Right cardiac atrium (tissue), 5 donors: ENCODE results near the gene EPS8L3. TPM values are rescaled to one million over a fixed set of nuclear protein-coding genes. Genes with fewer than 3 reads are reported as not detected.
"Not testable (repeated sequence)": the region's sequence is repeated elsewhere in the genome, so short reads cannot be mapped to it uniquely, and the experiment has no call there.

Source experiments
- ATAC-seq, 2 donors: fragments of 200-7000 bp; cut with Tn5 transposase; one replicate each; pipeline versions ENCODE4 v1.8.0 to v1.9.1; 2020; ENCODE audit warnings: moderate library complexity in 2 of 2, mild to moderate bottlenecking in 1 of 2
- DNase-seq, 3 donors: peaks; one replicate each; pipeline ENCODE4 v3.0.0-alpha.2; 2020
- H3K27ac ChIP-seq: one replicate; pipeline ENCODE4 v1.5.1; 2013; ENCODE audit warnings: mild to moderate bottlenecking, low read length, control low read depth, moderate library complexity
- H3K27me3 ChIP-seq: one replicate; pipeline ENCODE4 v1.6.1; 2013; ENCODE audit not compliant: control insufficient read depth, insufficient read depth
- H3K4me1 ChIP-seq: one replicate; pipeline ENCODE4 v1.6.1; 2013; ENCODE audit warnings: low read length; ENCODE audit not compliant: control insufficient read depth, insufficient read depth
- H3K4me3 ChIP-seq: one replicate; pipeline ENCODE4 v1.5.1; 2013; ENCODE audit warnings: low read length, control low read depth
- H3K9me3 ChIP-seq: one replicate; pipeline ENCODE4 v1.6.1; 2013; ENCODE audit warnings: low read length; ENCODE audit not compliant: control insufficient read depth
- WGBS: extraction: QIAGEN DNeasy Blood & Tissue Kit; methylation state at CpG from one replicate; pipeline ENCODE4 v1.1.7; 2013; 5-methylcytosine and 5-hydroxymethylcytosine counted together
- intact Hi-C, 4 donors: fragments of 100-400 bp; cut with DNase I; formaldehyde crosslinking; loops; one replicate each; pipeline versions ENCODE4 v1.11.0 to v1.14.0; 2022 to 2023
- polyA plus RNA-seq: library from polyadenylated mRNA; stranded (reverse); fragments of 200-250 nt; gene quantifications from one replicate; pipeline ENCODE4 v1.2.3, GENCODE V29; 2013
- total RNA-seq, 4 donors: library from RNA; stranded (reverse); fragmentation: NEBNext Ultra II Directional; extraction: Animal tissue kit (Norgen Biotek cat#: 25700); gene quantifications; one replicate each; pipeline ENCODE4 v1.2.1, GENCODE V29; 2021
- donor health status: healthy with polysubstance abuse.
- donor health status: DM: no; HTN: yes; CAD: no.
- donor health status: DM: no; HTN: no; CAD: no.
- donor health status: DM: no; HTN: yes; CAD: no; lungs with severe emphysema.
- donor health status: DM: yes; HTN: yes; CAD: no.

Gene EPS8L3
- total and polyA plus RNA-seq, 5 donors: not detected

DNA sequence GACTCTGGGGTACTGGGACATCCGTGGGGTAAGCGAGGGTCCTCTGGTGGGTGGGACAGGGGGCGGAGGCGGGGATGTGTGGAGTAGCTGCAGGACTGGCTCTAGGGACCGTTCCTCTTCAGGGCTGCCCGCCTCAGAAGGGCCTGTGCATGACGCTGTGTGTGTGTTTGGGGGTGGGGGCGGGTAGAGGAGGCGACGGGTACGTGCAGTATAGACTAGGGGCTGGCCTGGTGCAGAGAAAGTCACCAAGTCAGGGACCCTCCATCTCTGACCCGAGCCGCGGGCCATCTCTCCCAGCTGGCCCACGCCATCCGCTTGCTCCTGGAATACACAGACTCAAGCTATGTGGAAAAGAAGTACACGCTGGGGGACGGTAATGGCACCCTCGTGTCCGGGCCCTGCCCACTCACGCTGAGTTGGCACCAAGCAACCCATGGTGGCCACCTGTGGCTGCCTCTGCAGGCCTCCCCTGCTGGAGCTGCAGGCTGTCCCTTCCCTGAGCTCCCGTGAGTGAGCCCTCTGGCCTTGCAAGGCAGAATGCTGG, 51.3 kb downstream of the EPS8L3 start:
- intact Hi-C loops: no loop called here
- no peaks in the 10 kb centered on the region for H3K9me3 ChIP-seq
- peak; percentile 6 to 44 for ATAC-seq

DNA sequence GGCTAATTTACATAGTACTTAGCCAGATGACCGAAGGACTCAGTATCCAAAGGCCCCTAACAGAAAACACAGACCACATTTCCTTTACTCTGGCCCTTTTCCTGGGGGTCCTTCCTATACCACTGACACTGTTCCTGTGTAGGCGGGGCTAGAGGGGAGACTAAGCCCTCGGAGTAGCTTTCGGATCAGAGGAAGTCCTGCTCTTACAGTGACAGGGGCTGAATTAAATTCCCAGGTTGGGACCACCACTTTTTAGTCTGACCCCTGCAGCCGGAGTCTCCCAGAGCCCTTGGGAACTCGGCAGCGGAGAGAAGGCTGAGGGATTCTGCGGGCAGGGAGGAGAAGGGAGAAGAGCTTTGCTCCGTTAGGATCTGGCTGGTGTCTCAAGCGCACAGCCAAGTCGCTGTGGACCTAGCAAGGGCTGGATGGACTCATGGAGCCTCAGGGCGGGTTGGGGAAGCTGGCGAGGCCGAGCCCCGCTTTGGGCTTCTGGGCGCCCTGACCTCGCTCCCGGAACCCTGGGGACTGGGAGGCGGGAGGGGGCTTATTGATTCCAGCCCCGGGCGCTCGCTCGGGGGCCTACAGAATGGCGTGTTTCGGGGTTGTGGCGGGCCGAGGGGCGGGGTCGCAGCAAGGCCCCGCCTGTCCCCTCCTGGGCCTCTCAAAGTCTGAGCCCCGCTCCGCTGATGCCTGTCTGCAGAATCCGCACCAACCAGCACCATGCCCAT, 52.0 kb downstream of the EPS8L3 start, which contains the start of gene GSTM5:
GSTM5 (plus strand) TSS at position 659 of the 728 bp plus-strand sequence; CDS start at position 721, 62 bp downstream.
- H3K4me1 ChIP-seq, H3K9me3 ChIP-seq, H3K27me3 ChIP-seq, intact Hi-C loops: not testable (repeated sequence)
- peak within 1 kb of the TSS; percentile 26 for H3K4me3 ChIP-seq
- peak; percentile 41 to 82 (median 81) for DNase-seq
- ATAC-seq: peak; percentile 82 to 85
- peak within 1 kb of the TSS; percentile 44 for H3K27ac ChIP-seq
- WGBS: 12% methylated on average over 33 of the region's 33 CpGs

More for the DNA sequence above, 51.3 kb downstream of the EPS8L3 start:
- DNase-seq: peak in 2 of 3 donors; percentile 59 to 65
- no peak overlapping the region for H3K27ac ChIP-seq
- WGBS: 45% methylated on average over 22 of the region's 22 CpGs
- H3K4me1 ChIP-seq: no peaks in the 10 kb centered on the region
- H3K27me3 ChIP-seq: no peaks in the 10 kb centered on the region
- H3K4me3 ChIP-seq: peak overlapping the region; percentile 26

DNA sequence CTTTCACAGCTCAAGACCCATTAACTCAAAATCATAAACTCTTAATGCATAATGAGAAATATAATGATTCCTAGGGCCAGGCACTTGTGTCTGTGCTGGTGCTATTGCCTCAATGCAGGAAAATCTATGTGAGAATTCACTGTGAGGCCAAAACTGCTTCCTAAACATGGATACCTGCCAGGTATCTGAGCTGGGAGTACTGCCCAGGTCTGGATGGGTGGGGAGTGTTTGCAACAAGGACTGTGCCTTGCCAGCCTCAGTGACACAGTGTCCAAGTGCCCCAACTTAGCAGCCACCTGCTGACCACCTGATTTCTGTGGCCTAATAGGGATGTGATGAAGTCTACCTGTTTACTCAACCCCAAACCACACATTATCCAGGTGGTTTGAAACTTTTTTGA, 53.9 kb downstream of the EPS8L3 start:
- H3K9me3 ChIP-seq, ATAC-seq, H3K27ac ChIP-seq, intact Hi-C loops, H3K4me1 ChIP-seq, DNase-seq, H3K4me3 ChIP-seq, H3K27me3 ChIP-seq: not testable (repeated sequence)

DNA sequence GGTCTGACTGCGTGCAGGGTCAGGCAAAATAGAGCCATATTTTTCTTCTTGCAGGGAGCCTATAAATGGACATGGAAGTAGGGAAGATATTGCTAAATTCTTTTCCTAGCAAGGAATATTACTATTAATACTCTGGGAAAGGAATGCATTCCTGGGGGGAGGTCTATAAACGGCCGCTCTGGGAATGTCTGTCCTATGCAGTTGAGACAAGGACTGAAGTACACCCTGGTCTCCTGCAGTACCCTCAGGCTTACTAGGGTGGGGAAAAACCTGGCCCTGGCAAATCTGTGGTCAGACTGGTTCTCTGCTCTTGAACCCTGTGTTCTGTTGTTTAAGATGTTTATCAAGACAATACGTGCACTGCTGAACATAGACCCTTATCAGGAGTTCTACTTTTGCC, 54.8 kb downstream of the EPS8L3 start:
- H3K27ac ChIP-seq, DNase-seq, H3K4me3 ChIP-seq, H3K9me3 ChIP-seq, H3K4me1 ChIP-seq, H3K27me3 ChIP-seq, ATAC-seq, intact Hi-C loops: not testable (repeated sequence)
- 78% methylated on average over 4 of the region's 4 CpGs for whole genome bisulfite sequencing

DNA sequence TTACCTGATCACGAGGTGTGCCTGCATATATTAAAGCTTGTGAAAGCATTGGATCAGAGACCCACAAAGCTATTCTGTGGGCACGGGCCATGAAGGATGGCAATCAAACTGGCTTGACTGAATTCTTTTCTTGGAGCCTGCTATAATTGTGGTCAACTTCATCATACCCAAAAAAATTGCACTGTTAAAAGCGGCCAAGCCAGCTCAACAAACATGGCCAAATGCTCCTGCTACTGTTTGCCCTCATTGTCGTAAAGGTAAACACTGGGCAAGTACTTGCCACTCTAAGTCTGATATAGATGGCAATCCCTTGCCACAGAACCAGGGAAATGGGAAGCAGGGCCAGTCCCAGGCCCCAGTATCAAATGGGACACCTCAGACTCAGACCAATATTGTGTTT, 58.3 kb downstream of the EPS8L3 start:
- no peak for ATAC-seq

DNA sequence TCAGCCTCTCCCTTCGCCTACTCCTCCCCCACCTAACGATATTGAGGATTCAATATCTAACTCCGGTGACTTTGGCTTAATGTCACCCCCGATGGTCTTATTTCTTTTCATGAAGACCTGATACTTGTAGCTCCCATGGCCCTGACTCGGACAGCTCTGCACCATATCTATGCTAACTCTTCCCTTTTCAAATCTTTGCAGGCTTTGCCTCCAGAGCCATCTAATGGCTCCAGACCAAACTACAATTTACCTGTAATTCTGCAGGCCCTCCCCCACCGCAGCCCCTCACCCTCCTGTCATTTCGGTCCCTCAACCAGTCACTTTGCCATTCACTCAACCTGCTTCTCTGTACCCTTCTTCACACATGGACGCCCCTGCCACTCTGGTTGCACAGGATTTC, 59.5 kb downstream of the EPS8L3 start:
- no peak overlapping the region for H3K4me3 ChIP-seq
- H3K27me3 ChIP-seq: no peaks in the 10 kb centered on the region
- whole genome bisulfite sequencing: 88% methylated on average over 8 of the region's 8 CpGs

More for the DNA sequence above, 58.3 kb downstream of the EPS8L3 start:
- intact Hi-C loops: no loop called here
- no peak overlapping the region for H3K27ac ChIP-seq
- no peak overlapping the region for H3K4me3 ChIP-seq
- H3K9me3 ChIP-seq: no peaks in the 10 kb centered on the region
- no peaks in the 10 kb centered on the region for H3K27me3 ChIP-seq
- no peaks in the 10 kb centered on the region for H3K4me1 ChIP-seq
- 90% methylated on average over 4 of the region's 4 CpGs for WGBS
- no peak for DNase-seq

DNA sequence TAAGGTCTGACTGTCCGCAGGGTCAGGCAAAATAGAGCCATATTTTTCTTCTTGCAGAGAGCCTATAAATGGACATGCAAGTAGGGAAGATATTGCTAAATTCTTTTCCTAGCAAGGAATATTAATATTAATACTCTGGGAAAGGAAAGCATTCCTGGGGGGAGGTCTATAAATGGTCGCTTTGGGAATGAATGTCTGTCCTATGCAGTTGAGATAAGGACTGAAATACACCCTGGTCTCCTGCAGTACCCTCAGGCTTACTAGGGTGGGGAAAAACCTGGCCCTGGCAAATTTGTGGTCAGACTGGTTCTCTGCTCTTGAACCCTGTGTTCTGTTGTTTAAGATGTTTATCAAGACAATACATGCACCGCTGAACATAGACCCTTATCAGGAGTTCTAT, 60.8 kb downstream of the EPS8L3 start:
- ATAC-seq, H3K27ac ChIP-seq, H3K9me3 ChIP-seq, H3K27me3 ChIP-seq, H3K4me1 ChIP-seq, H3K4me3 ChIP-seq, intact Hi-C loops, DNase-seq: not testable (repeated sequence)
- 90% methylated on average over 3 of the region's 3 CpGs for WGBS

More for the DNA sequence above, 59.5 kb downstream of the EPS8L3 start:
- ATAC-seq (no peak), DNase-seq (no peak)
- no peak overlapping the region for H3K27ac ChIP-seq
- H3K4me1 ChIP-seq: no peaks in the 10 kb centered on the region
- H3K9me3 ChIP-seq: no peaks in the 10 kb centered on the region
- intact Hi-C loops: no loop called here

Other genes with a start within 250 kb of the EPS8L3 start
- gene GPR61, start 224.1 kb downstream of the EPS8L3 start, total RNA-seq: 1 to 10 TPM in 1 of 4 donors, under 1 TPM in 3; 0.22 to 1.4 (median 0.69) TPM
- 0.14 TPM for gene GPR61, start 224.1 kb downstream of the EPS8L3 start, polyA plus RNA-seq
- gene GNAI3, start 215.3 kb downstream of the EPS8L3 start, total RNA-seq: 1 to 10 TPM; 2.6 to 4.7 (median 3.0) TPM
- gene GNAI3, start 215.3 kb downstream of the EPS8L3 start, polyA plus RNA-seq: 1.6 TPM
- not detected for gene GNAT2, start 144.3 kb downstream of the EPS8L3 start, total RNA-seq
- gene GNAT2, start 144.3 kb downstream of the EPS8L3 start, polyA plus RNA-seq: not detected
- 10 to 100 TPM; 18.8 to 26.1 (median 23.4) TPM for gene AMPD2, start 144.1 kb downstream of the EPS8L3 start, total RNA-seq
- gene AMPD2, start 144.1 kb downstream of the EPS8L3 start, polyA plus RNA-seq: 8.4 TPM
- 10 to 100 TPM; 31.2 to 57.8 (median 39.4) TPM for gene GSTM4, start 107.8 kb downstream of the EPS8L3 start, total RNA-seq
- gene GSTM4, start 107.8 kb downstream of the EPS8L3 start, polyA plus RNA-seq: 47.9 TPM
- gene GSTM2, start 95.9 kb downstream of the EPS8L3 start, total RNA-seq: 10 to 100 TPM; 50.3 to 92.8 (median 72.6) TPM
- 99.5 TPM for gene GSTM2, start 95.9 kb downstream of the EPS8L3 start, polyA plus RNA-seq
- gene GSTM1, start 76.1 kb downstream of the EPS8L3 start, total RNA-seq: 10 to 100 TPM in 1 of 4 donors, not detected in 3; 31.1 TPM
- 38.9 TPM for gene GSTM1, start 76.1 kb downstream of the EPS8L3 start, polyA plus RNA-seq
- gene GSTM5, start 51.7 kb downstream of the EPS8L3 start, total RNA-seq: 10 to 100 TPM in 2 of 4 donors, 1 to 10 TPM in 2; 5.3 to 13.7 (median 10.0) TPM
- 7.8 TPM for gene GSTM5, start 51.7 kb downstream of the EPS8L3 start, polyA plus RNA-seq
- gene GSTM3, start 22.9 kb downstream of the EPS8L3 start, total RNA-seq: 100 to 1,000 TPM in 2 of 4 donors, 10 to 100 TPM in 2; 65.5 to 150 (median 112) TPM
- gene GSTM3, start 22.9 kb downstream of the EPS8L3 start, polyA plus RNA-seq: 279 TPM
- gene CSF1, start 146.9 kb upstream of the EPS8L3 start, total RNA-seq: 10 to 100 TPM; 13.9 to 22.6 (median 19.4) TPM
- 13.5 TPM for gene CSF1, start 146.9 kb upstream of the EPS8L3 start, polyA plus RNA-seq
- 10 to 100 TPM; 37.4 to 49.6 (median 43.8) TPM for gene AHCYL1, start 220.8 kb upstream of the EPS8L3 start, total RNA-seq
- gene AHCYL1, start 220.8 kb upstream of the EPS8L3 start, polyA plus RNA-seq: 27.7 TPM